Thyroid gland (tissue), 4 donors: Measurements from ENCODE around the gene FANCC.

Source experiments
- CTCF ChIP-seq, 6 experiments: fragments of 200-600 bp in 3 of 6; fragments of 450-650 bp in 3 of 6; sonication (generic) in 3 of 6; IDR thresholded peaks; one replicate each; pipeline ENCODE4 v1.5.1; 2016 to 2019; ENCODE audit warnings: antibody characterized with exemption in 6 of 6, mild to moderate bottlenecking in 2 of 6, inconsistent platforms in 1 of 6, moderate library complexity in 1 of 6
- POLR2A ChIP-seq, 2 donors: fragments of 450-650 bp; IDR thresholded peaks; one replicate each; pipeline ENCODE4 v1.6.1; 2017; ENCODE audit warnings: antibody characterized with exemption in 2 of 2, mild to moderate bottlenecking in 2 of 2, moderate library complexity in 1 of 2

GRCh38 chr9:95090871-95091577 lies 226.5 kb downstream of the FANCC start:
- TF ChIP-seq CTCF (IDR thresholded peaks at IDR 0.05), result no peak
- no peak for TF ChIP-seq POLR2A (IDR thresholded peaks at IDR 0.05)
